Fibroblast of pulmonary artery (primary cell): ENCODE measurements around the gene TCEANC2.

ENCODE experiments used
- DNase-seq: peaks from one replicate; pipeline ENCODE4 v3.0.0-alpha.2; 2010; ENCODE audit warnings: low read depth
- H3K4me3 ChIP-seq: replicated peaks from 2 replicates; pipeline ENCODE4 v1.5.1; 2011; ENCODE audit warnings: low read depth, mild to moderate bottlenecking, control low read depth, low read length, moderate library complexity
- TF ChIP-seq, protein P1 (sequence below): IDR thresholded peaks from 2 replicates; pipeline ENCODE4 v1.5.1; 2011; ENCODE audit warnings: mild to moderate bottlenecking, control low read depth, low read length, inconsistent platforms; ENCODE audit errors: missing control alignments

Gene TCEANC2

GRCh38 chr1:54125386-54126070 lies 72.1 kb downstream of the TCEANC2 start:
- peak; percentile 30 for DNase-seq
- no peak overlapping the region for H3K4me3 ChIP-seq
- TF ChIP-seq, protein P1, sequence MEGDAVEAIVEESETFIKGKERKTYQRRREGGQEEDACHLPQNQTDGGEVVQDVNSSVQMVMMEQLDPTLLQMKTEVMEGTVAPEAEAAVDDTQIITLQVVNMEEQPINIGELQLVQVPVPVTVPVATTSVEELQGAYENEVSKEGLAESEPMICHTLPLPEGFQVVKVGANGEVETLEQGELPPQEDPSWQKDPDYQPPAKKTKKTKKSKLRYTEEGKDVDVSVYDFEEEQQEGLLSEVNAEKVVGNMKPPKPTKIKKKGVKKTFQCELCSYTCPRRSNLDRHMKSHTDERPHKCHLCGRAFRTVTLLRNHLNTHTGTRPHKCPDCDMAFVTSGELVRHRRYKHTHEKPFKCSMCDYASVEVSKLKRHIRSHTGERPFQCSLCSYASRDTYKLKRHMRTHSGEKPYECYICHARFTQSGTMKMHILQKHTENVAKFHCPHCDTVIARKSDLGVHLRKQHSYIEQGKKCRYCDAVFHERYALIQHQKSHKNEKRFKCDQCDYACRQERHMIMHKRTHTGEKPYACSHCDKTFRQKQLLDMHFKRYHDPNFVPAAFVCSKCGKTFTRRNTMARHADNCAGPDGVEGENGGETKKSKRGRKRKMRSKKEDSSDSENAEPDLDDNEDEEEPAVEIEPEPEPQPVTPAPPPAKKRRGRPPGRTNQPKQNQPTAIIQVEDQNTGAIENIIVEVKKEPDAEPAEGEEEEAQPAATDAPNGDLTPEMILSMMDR, result peak; percentile 44

GRCh38 chr1:54126271-54126815 lies 72.9 kb downstream of the TCEANC2 start:
- TF ChIP-seq, protein P1, result no peak
- no peak overlapping the region for H3K4me3 ChIP-seq
- DNase-seq, result peak; percentile 16

DNA sequence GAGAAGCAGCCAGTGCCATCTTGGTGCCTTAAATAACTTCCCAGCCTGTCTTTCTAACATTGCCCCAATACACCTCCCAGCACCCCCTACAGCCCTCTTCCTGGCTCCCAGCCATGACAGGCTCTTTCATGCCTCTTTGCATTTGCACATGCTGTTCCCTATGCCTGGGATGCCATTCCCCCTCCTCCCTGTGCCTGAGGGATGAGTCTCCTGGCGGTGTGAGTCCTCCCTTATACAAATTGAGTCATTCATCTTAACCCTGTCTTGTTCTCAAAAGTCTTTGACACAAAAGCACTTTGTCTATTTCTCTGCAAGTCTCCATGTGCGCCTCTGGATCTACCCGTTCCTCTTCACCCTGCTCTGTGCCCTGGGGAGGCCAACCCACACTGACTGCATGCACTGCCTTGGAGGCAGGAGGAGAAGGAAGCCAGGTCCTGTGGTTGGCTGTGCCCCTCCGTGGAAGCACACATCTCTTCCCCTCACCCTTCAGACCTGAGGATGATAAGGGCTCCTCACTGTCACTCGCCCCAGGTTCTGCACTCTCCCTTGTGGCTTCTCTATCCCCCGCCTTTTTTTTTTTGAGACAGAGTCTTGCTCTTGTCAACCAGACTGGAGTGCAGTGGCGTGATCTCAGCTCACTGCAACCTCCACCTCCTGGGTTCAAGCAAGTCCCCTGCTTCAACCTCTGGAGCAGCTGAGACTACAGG lies 74.3 kb downstream of the TCEANC2 start:
- no peak overlapping the region for H3K4me3 ChIP-seq
- DNase-seq, result no peak
- TF ChIP-seq, protein P1, result no peak

GRCh38 chr1:54129858-54130257 lies 76.5 kb downstream of the TCEANC2 start:
- H3K4me3 ChIP-seq, result no peak overlapping the region
- no peak for DNase-seq
- TF ChIP-seq, protein P1, result no peak

DNA sequence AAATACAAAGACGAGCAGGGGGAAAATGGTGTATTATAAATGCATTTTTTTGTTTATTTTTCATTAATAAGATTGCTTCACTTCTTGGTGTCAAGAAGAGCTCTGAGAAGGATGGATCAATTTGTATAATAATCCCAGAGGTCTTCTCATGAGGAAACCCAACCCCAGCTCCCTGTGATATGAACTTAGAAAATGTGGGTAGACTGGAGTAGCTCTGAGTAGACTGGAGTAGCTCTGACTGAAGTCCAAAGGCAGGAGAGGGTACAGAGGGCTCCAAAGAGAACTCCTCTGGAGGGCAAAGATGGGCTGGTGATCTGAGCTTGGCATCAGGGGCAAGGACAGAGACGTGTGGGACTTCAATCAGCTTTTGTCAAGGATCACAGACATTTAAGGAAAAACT lies 78.0 kb downstream of the TCEANC2 start:
- no peak overlapping the region for H3K4me3 ChIP-seq
- no peak for DNase-seq
- TF ChIP-seq, protein P1, result no peak

DNA sequence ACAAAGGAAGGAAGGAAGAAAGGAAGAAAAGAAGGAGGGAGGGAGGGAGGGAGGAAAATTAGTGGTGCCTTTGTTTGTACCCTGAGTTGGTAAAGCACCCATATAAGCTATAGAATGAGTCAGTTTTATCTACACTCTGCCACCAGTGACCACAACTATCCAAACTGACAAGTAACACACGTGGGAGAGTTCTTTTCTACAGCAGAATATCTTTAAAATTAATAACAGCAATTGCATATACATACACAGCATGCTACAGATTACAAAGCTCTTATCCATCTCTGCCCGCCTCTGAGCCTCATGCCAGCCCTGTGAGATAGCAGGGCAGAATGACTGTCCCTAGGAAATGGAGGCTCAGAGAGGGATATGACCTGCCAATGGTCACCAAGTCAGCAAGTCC lies 79.1 kb downstream of the TCEANC2 start:
- no peak for DNase-seq
- H3K4me3 ChIP-seq, result no peak overlapping the region
- TF ChIP-seq, protein P1, result no peak
